Astrocyte (in vitro differentiated cells and primary cell): ENCODE results near the gene EPX. TPM values are rescaled to one million over a fixed set of nuclear protein-coding genes. Genes with fewer than 3 reads are reported as not detected.

Source experiments
- DNase-seq: peaks from one replicate; pipeline ENCODE4 v3.0.0-alpha.2; 2010; ENCODE audit warnings: low read depth
- FAIRE-seq: peaks from 2 replicates; lab custom pipeline; 2011; peaks lifted over from hg19 to GRCh38; lab: Jason Lieb, UNC
- H2AFZ ChIP-seq: 2 replicates; pipeline ENCODE4 v1.6.0; 2012; ENCODE audit warnings: low read depth, low read length, inconsistent platforms
- H3K27ac ChIP-seq: 2 replicates; pipeline ENCODE4 v1.5.1; 2011; ENCODE audit warnings: low read depth, low read length, inconsistent platforms
- H3K27me3 ChIP-seq: 2 replicates; pipeline ENCODE4 v1.6.0; 2011; ENCODE audit warnings: low read length, inconsistent platforms; ENCODE audit not compliant: insufficient read depth
- H3K36me3 ChIP-seq: 2 replicates; pipeline ENCODE4 v1.5.1; 2011; ENCODE audit warnings: low read length, inconsistent platforms; ENCODE audit not compliant: insufficient read depth
- H3K4me1 ChIP-seq: 2 replicates; pipeline ENCODE4 v1.5.1; 2011; ENCODE audit warnings: low read length, inconsistent platforms; ENCODE audit not compliant: insufficient read depth
- H3K4me2 ChIP-seq: 2 replicates; pipeline ENCODE4 v1.6.0; 2012; ENCODE audit warnings: low read length, inconsistent platforms
- H3K4me3 ChIP-seq: 2 replicates; pipeline ENCODE4 v1.5.1; 2011; ENCODE audit warnings: low read depth, mild to moderate bottlenecking, low read length, inconsistent platforms; ENCODE audit not compliant: insufficient read depth
- H3K79me2 ChIP-seq: 2 replicates; pipeline ENCODE4 v1.6.0; 2012; ENCODE audit warnings: mild to moderate bottlenecking, low read length, inconsistent platforms; ENCODE audit not compliant: insufficient read depth
- H3K9ac ChIP-seq: 2 replicates; pipeline ENCODE4 v1.6.0; 2012; ENCODE audit warnings: mild to moderate bottlenecking, low read length, inconsistent platforms
- H3K9me3 ChIP-seq: 2 replicates; pipeline ENCODE4 v1.5.1; 2012; ENCODE audit warnings: low read depth, mild to moderate bottlenecking, low read length, inconsistent platforms; ENCODE audit not compliant: insufficient read depth
- H4K20me1 ChIP-seq: 2 replicates; pipeline ENCODE4 v1.6.0; 2012; ENCODE audit warnings: low read length, inconsistent platforms; ENCODE audit not compliant: insufficient read depth
- H3K27ac Mint-ChIP-seq: one replicate; pipeline ENCODE4 v1.8.0; 2021; ENCODE audit warnings: mild to moderate bottlenecking, mixed read lengths; ENCODE audit not compliant: unreplicated experiment
- H3K27me3 Mint-ChIP-seq: one replicate; pipeline ENCODE4 v1.8.0; 2021; ENCODE audit warnings: low read depth, mixed read lengths; ENCODE audit not compliant: unreplicated experiment
- H3K36me3 Mint-ChIP-seq: one replicate; pipeline ENCODE4 v1.8.0; 2021; ENCODE audit warnings: low read depth, mixed read lengths; ENCODE audit not compliant: unreplicated experiment
- H3K4me1 Mint-ChIP-seq: one replicate; pipeline ENCODE4 v1.8.0; 2021; ENCODE audit warnings: low read depth, mixed read lengths; ENCODE audit not compliant: unreplicated experiment
- H3K4me3 Mint-ChIP-seq: one replicate; pipeline ENCODE4 v1.8.0; 2021; ENCODE audit warnings: mild to moderate bottlenecking, moderate library complexity, mixed read lengths; ENCODE audit not compliant: unreplicated experiment
- H3K9me3 Mint-ChIP-seq: one replicate; pipeline ENCODE4 v1.8.0; 2021; ENCODE audit warnings: mild to moderate bottlenecking, mixed read lengths; ENCODE audit not compliant: unreplicated experiment
- CTCF ChIP-seq: IDR thresholded peaks from 2 replicates; pipeline ENCODE4 v1.5.1; 2011; ENCODE audit warnings: low read depth, mild to moderate bottlenecking, inconsistent platforms, low read length, moderate library complexity; ENCODE audit not compliant: insufficient read depth
- EZH2 ChIP-seq: IDR thresholded peaks from 2 replicates; pipeline ENCODE4 v1.6.1; 2012; ENCODE audit warnings: mild to moderate bottlenecking, low read length, inconsistent platforms; ENCODE audit not compliant: insufficient read depth
- total RNA-seq: library from RNA; stranded (reverse); gene quantifications from 2 replicates; pipeline ENCODE4 v1.2.1, GENCODE V29; 2021

EPX gene
- total RNA-seq, 1 donor from 2014 or later: not detected

DNA sequence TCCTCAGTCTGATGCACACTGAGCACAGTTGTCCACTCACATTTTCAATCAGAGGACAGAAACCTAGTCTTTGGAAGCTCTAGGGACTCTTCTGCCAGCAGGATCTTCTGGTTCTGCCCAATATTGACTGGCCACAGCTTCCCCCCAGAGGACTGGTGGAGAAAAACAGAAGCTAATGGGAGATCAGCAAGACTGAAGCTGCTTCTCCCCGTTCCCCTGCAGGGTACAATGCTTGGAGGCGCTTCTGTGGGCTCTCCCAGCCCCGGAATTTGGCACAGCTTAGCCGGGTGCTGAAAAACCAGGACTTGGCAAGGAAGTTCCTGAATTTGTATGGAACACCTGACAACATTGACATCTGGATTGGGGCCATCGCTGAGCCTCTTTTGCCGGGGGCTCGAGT is 10.3 kb downstream of the EPX start:
- H3K9ac ChIP-seq: no peak overlapping the region
- DNase-seq (no peak), FAIRE-seq (no peak)
- no peaks in the 10 kb centered on the region for H3K36me3 ChIP-seq
- H3K27me3 ChIP-seq: peaks cover 4% of the 10 kb centered on the region
- Mint-ChIP-seq H3K4me3 (no peak overlapping the region), H3K4me1 (no peaks in the 10 kb centered on the region), H3K27me3 (peaks cover 14% of the 10 kb centered on the region), H3K36me3 (peaks cover 6% of the 10 kb centered on the region), H3K27ac (no peak overlapping the region), H3K9me3 (no peaks in the 10 kb centered on the region)
- H3K9me3 ChIP-seq: no peaks in the 10 kb centered on the region
- H3K4me1 ChIP-seq: no peaks in the 10 kb centered on the region
- no peaks in the 10 kb centered on the region for H3K79me2 ChIP-seq
- TF ChIP-seq EZH2 (no peak), CTCF (no peak)
- no peak overlapping the region for H2AFZ ChIP-seq
- H4K20me1 ChIP-seq: no peaks in the 10 kb centered on the region
- no peak overlapping the region for H3K27ac ChIP-seq
- no peak overlapping the region for H3K4me2 ChIP-seq
- H3K4me3 ChIP-seq: no peak overlapping the region

GRCh38 chr17:58204796-58205195 is 12.3 kb downstream of the EPX start:
- H3K4me1 Mint-ChIP-seq: no peaks in the 10 kb centered on the region
- H3K27ac Mint-ChIP-seq: no peak overlapping the region
- no peak overlapping the region for H3K9ac ChIP-seq
- no peak overlapping the region for H2AFZ ChIP-seq
- H3K4me3 Mint-ChIP-seq: no peak overlapping the region
- no peaks in the 10 kb centered on the region for H3K9me3 Mint-ChIP-seq
- FAIRE-seq (no peak), DNase-seq (no peak)
- H3K4me1 ChIP-seq: no peaks in the 10 kb centered on the region
- H3K4me3 ChIP-seq: no peak overlapping the region
- H3K36me3 ChIP-seq: no peaks in the 10 kb centered on the region
- TF ChIP-seq CTCF: no peak
- TF ChIP-seq EZH2: no peak
- no peak overlapping the region for H3K4me2 ChIP-seq
- peaks cover 6% of the 10 kb centered on the region for H3K27me3 Mint-ChIP-seq
- peaks cover 10% of the 10 kb centered on the region for H3K36me3 Mint-ChIP-seq
- no peaks in the 10 kb centered on the region for H3K79me2 ChIP-seq
- H4K20me1 ChIP-seq: no peaks in the 10 kb centered on the region
- H3K9me3 ChIP-seq: no peaks in the 10 kb centered on the region
- no peak overlapping the region for H3K27ac ChIP-seq
- H3K27me3 ChIP-seq: no peaks in the 10 kb centered on the region

DNA sequence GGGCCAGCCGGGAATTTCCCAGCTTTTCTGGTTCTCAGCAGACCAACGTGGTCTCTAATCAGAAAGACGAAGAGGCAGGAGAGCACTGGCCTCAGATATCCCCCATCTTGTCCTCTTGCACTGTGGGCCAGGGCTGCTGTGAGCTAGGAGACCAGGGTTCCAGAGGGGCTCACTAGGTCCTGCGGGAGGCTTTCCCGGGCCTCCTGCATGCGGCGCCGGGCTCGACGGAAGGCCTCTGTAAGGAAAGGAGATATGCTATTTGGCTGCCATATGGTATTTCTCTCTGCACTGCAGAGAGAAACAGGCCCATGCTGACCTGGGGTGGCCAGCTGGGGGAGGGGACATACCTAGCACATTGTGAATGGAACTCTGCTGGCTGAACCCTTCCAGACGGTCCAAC is 13.4 kb downstream of the EPX start:
- no peak overlapping the region for H3K4me2 ChIP-seq
- FAIRE-seq (no peak), DNase-seq (no peak)
- TF ChIP-seq CTCF: no peak
- no peak for TF ChIP-seq EZH2
- H2AFZ ChIP-seq: no peak overlapping the region
- no peaks in the 10 kb centered on the region for H3K4me1 Mint-ChIP-seq
- H3K4me3 Mint-ChIP-seq: no peak overlapping the region
- H3K27me3 ChIP-seq: no peaks in the 10 kb centered on the region
- no peaks in the 10 kb centered on the region for H3K9me3 Mint-ChIP-seq
- peaks cover 2% of the 10 kb centered on the region for H3K36me3 ChIP-seq
- no peak overlapping the region for H3K27ac Mint-ChIP-seq
- no peak overlapping the region for H3K4me3 ChIP-seq
- H3K27ac ChIP-seq: no peak overlapping the region
- no peaks in the 10 kb centered on the region for H3K9me3 ChIP-seq
- no peak overlapping the region for H3K9ac ChIP-seq
- no peaks in the 10 kb centered on the region for H4K20me1 ChIP-seq
- H3K27me3 Mint-ChIP-seq: no peaks in the 10 kb centered on the region
- H3K79me2 ChIP-seq: no peaks in the 10 kb centered on the region
- H3K36me3 Mint-ChIP-seq: peaks cover 21% of the 10 kb centered on the region
- H3K4me1 ChIP-seq: no peaks in the 10 kb centered on the region
